GM12878 (cell line): ENCODE measurements around the gene DCP1B. TPM values are rescaled to one million over a fixed set of nuclear protein-coding genes. Genes with fewer than 3 reads are reported as not detected.

Experiments used
- ATAC-seq: fragments of 200-7000 bp; cut with Tn5 transposase; 3 replicates; pipeline ENCODE4 v1.9.1; 2020; ENCODE audit warnings: mild to moderate bottlenecking, moderate library complexity
- Bru-seq: library from RNA; stranded (reverse); fragments of 400-500 nt; gene quantifications from one replicate; lab custom pipeline; 2021; lab: Mats Ljungman, UMichigan
- BruChase-seq, 2 experiments: library from RNA; stranded (reverse); fragments of 400-500 nt; gene quantifications; one replicate each; lab custom pipeline; 2021; lab: Mats Ljungman, UMichigan
- BruUV-seq: library from RNA; stranded (reverse); fragments of 400-500 nt; replicated peaks from 2 replicates; lab custom pipeline; 2021; lab: Mats Ljungman, UMichigan
- CTCF ChIA-PET: fragments of 300-600 bp; sonication (Branson Sonifier 250); formaldehyde crosslinking; extraction: SDS; loops from one replicate; lab custom pipeline; 2021; ENCODE audit warnings: inconsistent platforms; lab: Yijun Ruan, JAX
- POLR2A ChIA-PET: fragments of 350-600 bp; formaldehyde crosslinking; extraction: SDS; loops from one replicate; lab custom pipeline; 2021; ENCODE audit warnings: inconsistent platforms; lab: Charles Lee
- RAD21 ChIA-PET: fragments of 300-600 bp; sonication (Branson Sonifier 250); formaldehyde crosslinking; loops from one replicate; lab custom pipeline; 2023; ENCODE audit warnings: antibody characterized with exemption; ENCODE audit not compliant: unreplicated experiment; lab: Charles Lee
- SMC1A ChIA-PET: fragments of 300-600 bp; sonication (Branson Sonifier 250); formaldehyde crosslinking; loops from one replicate; lab custom pipeline; 2023; ENCODE audit not compliant: unreplicated experiment, uncharacterized antibody; lab: Charles Lee
- DNase-seq: peaks from one replicate; pipeline ENCODE4 v3.0.0-alpha.2; 2011; ENCODE audit warnings: low read depth, low spot score
- FAIRE-seq: peaks from 3 replicates; lab custom pipeline; 2011; peaks lifted over from hg19 to GRCh38; lab: Jason Lieb, UNC
- H2AFZ ChIP-seq: 2 replicates; pipeline ENCODE4 v1.6.0; 2011; ENCODE audit warnings: low read depth, low read length, control low read depth; ENCODE audit not compliant: control insufficient read depth
- H3K27ac ChIP-seq: 2 replicates; pipeline ENCODE4 v1.5.1; 2011; ENCODE audit warnings: control low read depth; ENCODE audit not compliant: control insufficient read depth, insufficient read depth
- H3K27me3 ChIP-seq, 2 experiments: replicated peaks in 1 of 2; 2 replicates each; pipeline versions ENCODE4 v1.6.0 to v1.6.1; 2011; ENCODE audit warnings: low read length in 1 of 2; ENCODE audit not compliant: control insufficient read depth in 2 of 2, insufficient read depth in 2 of 2
- H3K36me3 ChIP-seq, 2 experiments: 2 replicates each; pipeline ENCODE4 v1.5.1; 2011; ENCODE audit warnings: low read length in 1 of 2; ENCODE audit not compliant: control insufficient read depth in 2 of 2, insufficient read depth in 2 of 2
- H3K4me1 ChIP-seq: 2 replicates; pipeline ENCODE4 v1.6.1; 2011; ENCODE audit warnings: mild to moderate bottlenecking, low read length, moderate library complexity, mixed read lengths; ENCODE audit not compliant: control insufficient read depth, insufficient read depth
- H3K4me2 ChIP-seq: 2 replicates; pipeline ENCODE4 v1.6.0; 2011; ENCODE audit warnings: control low read depth; ENCODE audit not compliant: control insufficient read depth, insufficient read depth
- H3K4me3 ChIP-seq: fragments of 200-600 bp; sonication (generic); 2 replicates; pipeline ENCODE4 v1.5.1; 2016
- H3K79me2 ChIP-seq: 2 replicates; pipeline ENCODE4 v1.6.0; 2011; ENCODE audit warnings: low read length; ENCODE audit not compliant: control insufficient read depth, insufficient read depth
- H3K9ac ChIP-seq: 2 replicates; pipeline ENCODE4 v1.8.0; 2011; ENCODE audit warnings: low read length, control low read depth, mixed read lengths; ENCODE audit not compliant: control insufficient read depth, insufficient read depth
- H3K9me3 ChIP-seq: replicated peaks from 3 replicates; pipeline ENCODE4 v1.5.1; 2011; ENCODE audit warnings: mild to moderate bottlenecking, low read length; ENCODE audit not compliant: control insufficient read depth, insufficient read depth
- H4K20me1 ChIP-seq: 2 replicates; pipeline ENCODE4 v1.6.0; 2011; ENCODE audit not compliant: control insufficient read depth, insufficient read depth
- CHD2 ChIP-seq: IDR thresholded peaks from 2 replicates; pipeline ENCODE4 v1.6.1; 2011; ENCODE audit warnings: low read depth, low read length, improper control_type of control experiment, borderline replicate concordance
- EP300 ChIP-seq, 2 experiments: fragments of 150-350 bp in 1 of 2; IDR thresholded peaks; 2 replicates each; pipeline ENCODE4 v1.6.1; 2011 to 2012; ENCODE audit warnings: low read depth in 2 of 2, low read length in 2 of 2, borderline replicate concordance in 1 of 2, improper control_type of control experiment in 1 of 2, inconsistent platforms in 1 of 2; ENCODE audit not compliant: control insufficient read depth in 1 of 2
- ETV6 ChIP-seq, 2 experiments: fragments of 450-650 bp in 1 of 2; IDR thresholded peaks in 1 of 2; conservative IDR thresholded peaks in 1 of 2; 2 replicates each; pipeline ENCODE4 v1.6.1; 2014; ENCODE audit warnings: antibody characterized with exemption in 1 of 2, borderline replicate concordance in 1 of 2, low read depth in 1 of 2, mild to moderate bottlenecking in 1 of 2, moderate library complexity in 1 of 2
- IKZF1 ChIP-seq: fragments of 450-650 bp; conservative IDR thresholded peaks from 2 replicates; pipeline ENCODE4 v1.6.1; 2017; ENCODE audit warnings: antibody characterized with exemption, mild to moderate bottlenecking
- SREBF1 ChIP-seq: IDR thresholded peaks from 2 replicates; pipeline ENCODE4 v1.6.1; 2012; ENCODE audit warnings: mild to moderate bottlenecking, low read length
- TAF1 ChIP-seq: IDR thresholded peaks from 2 replicates; pipeline ENCODE4 v1.6.1; 2011; ENCODE audit warnings: mild to moderate bottlenecking, low read depth, low read length, borderline replicate concordance
- TCF3 ChIP-seq: IDR thresholded peaks from 2 replicates; pipeline ENCODE4 v1.6.1; 2012; ENCODE audit warnings: low read depth, mild to moderate bottlenecking, low read length, borderline replicate concordance; ENCODE audit not compliant: insufficient read depth
- WGBS: methylation state at CpG from one replicate; pipeline ENCODE4 v1.1.6; 2016; ENCODE audit warnings: low lambda C conversion rate; ENCODE audit not compliant: insufficient replicate concordance, insufficient coverage; ENCODE audit errors: missing lambda C conversion rate; 5-methylcytosine and 5-hydroxymethylcytosine counted together
- in situ Hi-C: fragments of 300-500 bp; cut with MboI; formaldehyde crosslinking; loops from 9 replicates; pipeline ENCODE4 v1.14.3; 2018; ENCODE audit warnings: mixed read lengths
- intact Hi-C: fragments of 100-400 bp; cut with micrococcal nuclease; formaldehyde crosslinking; loops from one replicate; pipeline ENCODE4 v1.14.2; 2022; ENCODE audit not compliant: unreplicated experiment
- long read RNA-seq, 2 experiments: library from polyadenylated mRNA; unstranded; transcript quantifications; one replicate each; pipeline ENCODE4 v2.0.0, GENCODE V29; 2019 to 2020
- polyA minus RNA-seq, 3 experiments: library from RNA; depleted of rRNA, polyadenylated mRNA; stranded (reverse); fragments of >200 nt; gene quantifications; 2 replicates each; pipeline ENCODE4 v1.2.3, GENCODE V29; 2011
- polyA plus RNA-seq, 11 experiments: library from polyadenylated mRNA; depleted of rRNA in 4 of 11; unstranded in 6 of 11; stranded (reverse) in 5 of 11; fragments of >200 nt; fragmentation: Nextera tagmentation in 4 of 11; fragmentation: Illumina TruSeq in 1 of 11; extraction: Ambion mirVana in 4 of 11; extraction: Trizol in 1 of 11; gene quantifications; 1 replicate in 1 of 11; 2 replicates in 10 of 11; pipeline versions ENCODE4 v1.2.1 to v1.2.3, GENCODE V29; 2011 to 2016; ENCODE audit warnings: inconsistent platforms in 2 of 11, missing spikeins in 2 of 11, low read depth in 1 of 11
- total RNA-seq, 4 experiments: library from RNA; depleted of rRNA in 3 of 4; stranded (reverse); fragments of >200 nt in 3 of 4; fragmentation: Illumina TruSeq in 1 of 4; extraction: Trizol in 1 of 4; gene quantifications; 2 replicates each; pipeline versions ENCODE4 v1.2.1 to v1.2.3, GENCODE V29; 2013 to 2021
- TF ChIP-seq, protein P1 (sequence below): fragments of 150-350 bp; IDR thresholded peaks from 2 replicates; pipeline ENCODE4 v1.6.1; 2014; ENCODE audit warnings: mild to moderate bottlenecking, low read depth, low read length
- TF ChIP-seq, protein P2 (sequence below): IDR thresholded peaks from 2 replicates; pipeline ENCODE4 v1.6.1; 2012; ENCODE audit warnings: low read depth, low read length, improper control_type of control experiment
- TF ChIP-seq, protein P3 (sequence below): fragments of 450-650 bp; IDR thresholded peaks from 2 replicates; pipeline ENCODE4 v1.6.1; 2017; ENCODE audit warnings: borderline replicate concordance

DCP1B gene
- total RNA-seq (2013; cell fraction: nucleolus; rRNA removed) = 34.9 and 37.2 TPM in 2 replicates
- total RNA-seq (2014; rRNA removed) (12.6 and 12.7 TPM in 2 replicates), total RNA-seq (2014; rRNA removed; fragmentation: Illumina TruSeq; extraction: Trizol) (11.7 and 12.3 TPM in 2 replicates), total RNA-seq (2021) (11.2 and 12.6 TPM in 2 replicates), polyA plus RNA-seq (2011; rRNA removed) (22.7 and 23.6 TPM in 2 replicates), polyA plus RNA-seq (2014; fragmentation: Illumina TruSeq; extraction: Trizol) (17.9 and 20.4 TPM in 2 replicates), polyA plus RNA-seq (2014; fragmentation: Nextera tagmentation; extraction: Ambion mirVana) (1 to 10 TPM; 1.3 to 2.2 TPM), polyA plus RNA-seq (2014; rRNA removed) (17.2 and 18.8 TPM in 2 replicates), polyA plus RNA-seq (2016; fragmentation: Nextera tagmentation; extraction: Ambion mirVana) (10 to 100 TPM; 23.3 to 23.4 TPM), polyA minus RNA-seq (2011; rRNA and poly(A)+ RNA removed) (20.4 and 29.5 TPM in 2 replicates), Bru-seq, nascent RNA (percentile 74 among the genes with signal in this experiment), BruChase-seq, experiment 1, labeled RNA remaining after a 6-hour chase (percentile 58 among the genes with signal in this experiment), BruChase-seq, experiment 2, labeled RNA remaining after a 2-hour chase (percentile 62 among the genes with signal in this experiment)
- 11.7 TPM for polyA plus RNA-seq (2011; ENCODE audit: low read depth)
- 24.1 and 26.1 TPM in 2 replicates for polyA plus RNA-seq (2011; cell fraction: cytosol; rRNA removed)
- polyA plus RNA-seq (2011; cell fraction: nucleus; rRNA removed) = 14.3 and 17.4 TPM in 2 replicates
- 8.8 and 9.5 TPM in 2 replicates for polyA plus RNA-seq (2012)
- 5.8 and 6.3 TPM in 2 replicates for polyA minus RNA-seq (2011; cell fraction: cytosol; rRNA and poly(A)+ RNA removed)
- polyA minus RNA-seq (2011; cell fraction: nucleus; rRNA and poly(A)+ RNA removed) = 12.5 and 22.3 TPM in 2 replicates
- long read RNA-seq, experiment 1, transcript DCP1B-201 (9 exons, 2,086 nt) = major isoform, 9 of 9 reads
- long read RNA-seq, experiment 1, partial matches to known transcripts = 0 of 9 reads
- long read RNA-seq, experiment 1, other reads (novel, unspliced or antisense) = 0 of 9 reads
- long read RNA-seq, experiment 2, transcript DCP1B-201 (9 exons, 2,086 nt) = major isoform, 7 of 21 reads
- long read RNA-seq, experiment 2, transcript DCP1B-202 (3 exons, 2,231 nt) = major isoform, 7 of 21 reads
- long read RNA-seq, experiment 2, partial matches to known transcripts = 4 of 21 reads
- long read RNA-seq, experiment 2, other reads (novel, unspliced or antisense) = 2 of 21 reads

DNA sequence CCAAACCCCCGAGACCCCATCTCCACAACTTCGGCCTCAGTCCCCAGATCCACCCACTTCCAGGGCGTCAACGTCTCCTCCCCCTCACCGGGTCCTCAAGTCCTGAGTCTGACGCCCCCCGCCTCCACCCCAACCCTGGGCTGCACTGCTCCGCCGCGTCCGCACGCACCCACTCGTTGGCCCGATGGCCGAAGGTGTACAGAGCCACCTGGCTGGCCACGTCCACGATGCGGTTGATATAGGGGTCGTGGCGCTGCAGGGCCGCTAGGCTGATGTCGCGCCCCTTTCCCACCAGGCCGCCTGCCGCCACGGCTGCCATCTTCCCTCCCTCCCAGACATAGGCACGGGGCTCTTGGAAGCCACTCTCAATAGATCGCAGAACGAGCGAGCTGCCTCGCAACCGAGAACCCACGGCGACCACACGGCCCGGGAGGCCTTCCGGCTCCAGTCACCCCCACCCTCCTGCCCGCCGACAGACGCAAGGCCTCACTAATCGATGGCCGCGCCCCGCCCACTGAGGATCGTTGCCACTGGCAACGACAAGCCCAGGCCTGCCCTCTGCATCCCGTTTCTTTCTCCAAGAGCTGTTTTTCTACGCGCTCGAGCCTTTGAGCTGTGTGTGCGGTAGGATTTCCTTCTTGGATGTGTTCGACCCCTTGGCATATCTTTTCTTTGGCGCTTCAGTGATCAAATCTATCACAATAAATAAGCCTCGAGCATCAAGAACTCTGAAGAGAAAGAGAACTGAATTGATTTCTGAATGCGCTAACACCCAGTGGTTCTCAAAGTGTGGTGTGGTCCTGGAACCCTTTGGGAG is at the start of gene DCP1B:
DCP1B (minus strand) TSS at position 345 of the 817 bp plus-strand sequence; CDS start at position 319, 26 bp downstream.
- H4K20me1 ChIP-seq = no peaks in the 10 kb centered on the region
- peaks cover 16% of the 10 kb centered on the region for H3K79me2 ChIP-seq
- H3K4me2 ChIP-seq = peak within 1 kb of the TSS; percentile 84
- H3K36me3 ChIP-seq = no peaks in the 10 kb centered on the region
- H3K4me1 ChIP-seq = no peaks in the 10 kb centered on the region
- H3K9me3 ChIP-seq = no peaks in the 10 kb centered on the region; the same call in 2 of the 3 replicates
- peak; percentile 100 for ATAC-seq
- peak within 1 kb of the TSS; percentile 84 for H3K9ac ChIP-seq
- intact Hi-C loops = no loop called here
- H2AFZ ChIP-seq = peak within 1 kb of the TSS; percentile 97
- FAIRE-seq = peak; percentile 88
- BruUV-seq = no TSS peak
- peak; percentile 83 for DNase-seq
- RAD21 ChIA-PET = interaction anchor here (3.0 kb wide), 1 partner anchor 14 kb away, joined by 12 read pairs; no protein-coding TSS in a partner anchor
- in situ Hi-C loops = no loop called here
- peak within 1 kb of the TSS; percentile 81 for H3K4me3 ChIP-seq
- 8% methylated on average over 55 of the region's 55 CpGs for WGBS
- CTCF ChIA-PET = interaction anchor here (0.6 to 1.3 kb wide), 5 partner anchors 9 to 64 kb away, joined by 3 to 7 read pairs (median 3); no protein-coding TSS in a partner anchor
- peak within 1 kb of the TSS; percentile 86 for H3K27ac ChIP-seq
- SMC1A ChIA-PET = interaction anchor here (0.6 to 2.1 kb wide), 5 partner anchors 11 to 100 kb away, joined by 3 to 6 read pairs (median 3); no protein-coding TSS in a partner anchor
- POLR2A ChIA-PET = interaction anchor here (0.6 to 1.3 kb wide), 2 partner anchors 10 to 13 kb away, joined by 4 to 9 read pairs; no protein-coding TSS in a partner anchor
- H3K27me3 ChIP-seq = no peaks in the 10 kb centered on the region
- TF ChIP-seq TCF3 = peak; percentile 39; the same call in 1 of the 2 replicates
- no peak for TF ChIP-seq SREBF1
- TF ChIP-seq IKZF1 = peak; percentile 86
- peak in 1 of 2 experiments; percentile 43; a peak in 1 of 4 replicates for TF ChIP-seq EP300 (IDR thresholded peaks at IDR 0.05; ENCODE audit: borderline replicate concordance in 1 of 2, control insufficient read depth in 1 of 2, low read depth in 2 of 2, low read length in 2 of 2)
- TF ChIP-seq, protein P1, sequence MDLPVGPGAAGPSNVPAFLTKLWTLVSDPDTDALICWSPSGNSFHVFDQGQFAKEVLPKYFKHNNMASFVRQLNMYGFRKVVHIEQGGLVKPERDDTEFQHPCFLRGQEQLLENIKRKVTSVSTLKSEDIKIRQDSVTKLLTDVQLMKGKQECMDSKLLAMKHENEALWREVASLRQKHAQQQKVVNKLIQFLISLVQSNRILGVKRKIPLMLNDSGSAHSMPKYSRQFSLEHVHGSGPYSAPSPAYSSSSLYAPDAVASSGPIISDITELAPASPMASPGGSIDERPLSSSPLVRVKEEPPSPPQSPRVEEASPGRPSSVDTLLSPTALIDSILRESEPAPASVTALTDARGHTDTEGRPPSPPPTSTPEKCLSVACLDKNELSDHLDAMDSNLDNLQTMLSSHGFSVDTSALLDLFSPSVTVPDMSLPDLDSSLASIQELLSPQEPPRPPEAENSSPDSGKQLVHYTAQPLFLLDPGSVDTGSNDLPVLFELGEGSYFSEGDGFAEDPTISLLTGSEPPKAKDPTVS = peak; percentile 16; the same call in 1 of the 2 replicates
- TF ChIP-seq, protein P2, sequence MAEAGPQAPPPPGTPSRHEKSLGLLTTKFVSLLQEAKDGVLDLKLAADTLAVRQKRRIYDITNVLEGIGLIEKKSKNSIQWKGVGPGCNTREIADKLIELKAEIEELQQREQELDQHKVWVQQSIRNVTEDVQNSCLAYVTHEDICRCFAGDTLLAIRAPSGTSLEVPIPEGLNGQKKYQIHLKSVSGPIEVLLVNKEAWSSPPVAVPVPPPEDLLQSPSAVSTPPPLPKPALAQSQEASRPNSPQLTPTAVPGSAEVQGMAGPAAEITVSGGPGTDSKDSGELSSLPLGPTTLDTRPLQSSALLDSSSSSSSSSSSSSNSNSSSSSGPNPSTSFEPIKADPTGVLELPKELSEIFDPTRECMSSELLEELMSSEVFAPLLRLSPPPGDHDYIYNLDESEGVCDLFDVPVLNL = no peak
- no peak for TF ChIP-seq ETV6 (conservative IDR thresholded peaks at IDR 0.05 in 1 of 2, IDR thresholded peaks at IDR 0.05 in 1 of 2; ENCODE audit: borderline replicate concordance in 1 of 2, low read depth in 1 of 2)
- TF ChIP-seq CHD2 = peak; percentile 60; the same call in 1 of the 2 replicates
- TF ChIP-seq, protein P3, sequence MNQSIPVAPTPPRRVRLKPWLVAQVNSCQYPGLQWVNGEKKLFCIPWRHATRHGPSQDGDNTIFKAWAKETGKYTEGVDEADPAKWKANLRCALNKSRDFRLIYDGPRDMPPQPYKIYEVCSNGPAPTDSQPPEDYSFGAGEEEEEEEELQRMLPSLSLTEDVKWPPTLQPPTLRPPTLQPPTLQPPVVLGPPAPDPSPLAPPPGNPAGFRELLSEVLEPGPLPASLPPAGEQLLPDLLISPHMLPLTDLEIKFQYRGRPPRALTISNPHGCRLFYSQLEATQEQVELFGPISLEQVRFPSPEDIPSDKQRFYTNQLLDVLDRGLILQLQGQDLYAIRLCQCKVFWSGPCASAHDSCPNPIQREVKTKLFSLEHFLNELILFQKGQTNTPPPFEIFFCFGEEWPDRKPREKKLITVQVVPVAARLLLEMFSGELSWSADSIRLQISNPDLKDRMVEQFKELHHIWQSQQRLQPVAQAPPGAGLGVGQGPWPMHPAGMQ = no peak
- peak; percentile 74; the same call in 1 of the 2 replicates for TF ChIP-seq TAF1
